Ectodermal cell (in vitro differentiated cells): ENCODE results near the gene CHST2.
A peak's percentile ranks its signal among the peaks of the same experiment; 100 is the strongest.

Experiments
- H3K27ac ChIP-seq: 2 replicates; pipeline ENCODE4 v1.7.0; 2013; ENCODE audit warnings: mild to moderate bottlenecking, low read depth, low read length; ENCODE audit not compliant: insufficient read depth, poor library complexity, severe bottlenecking
- H3K27me3 ChIP-seq: 2 replicates; pipeline ENCODE4 v1.7.0; 2013; ENCODE audit warnings: mild to moderate bottlenecking, low read length; ENCODE audit not compliant: insufficient read depth, control insufficient read depth, poor library complexity, severe bottlenecking
- H3K36me3 ChIP-seq: one replicate; pipeline ENCODE4 v1.7.0; 2013; ENCODE audit warnings: low read length; ENCODE audit not compliant: control insufficient read depth, insufficient read depth
- H3K4me1 ChIP-seq: one replicate; pipeline ENCODE4 v1.7.0; 2013; ENCODE audit warnings: low read length; ENCODE audit not compliant: control insufficient read depth, insufficient read depth
- H3K4me3 ChIP-seq: 2 replicates; pipeline ENCODE4 v1.7.0; 2013; ENCODE audit warnings: low read depth, low read length, control low read depth; ENCODE audit not compliant: insufficient read depth
- H3K9me3 ChIP-seq: 2 replicates; pipeline ENCODE4 v1.7.0; 2013; ENCODE audit warnings: mild to moderate bottlenecking, low read length, moderate library complexity; ENCODE audit not compliant: control insufficient read depth
- WGBS, 2 experiments: methylation state at CpG; one replicate each; pipeline ENCODE4 v1.1.7; 2013; ENCODE audit warnings: missing lambda C conversion rate in 2 of 2; 5-methylcytosine and 5-hydroxymethylcytosine counted together

The CHST2 gene

GRCh38 chr3:143119974-143120715 lies 574 bp downstream of the CHST2 start:
- Histone ChIP-seq H3K27ac (no peak overlapping the region), H3K27me3 (peaks cover 42% of the 10 kb centered on the region), H3K4me1 (peaks cover 4% of the 10 kb centered on the region), H3K9me3 (no peaks in the 10 kb centered on the region), H3K4me3 (peak overlapping the region; percentile 86), H3K36me3 (no peaks in the 10 kb centered on the region)
- 0% methylated on average over 85 of the region's 85 CpGs for WGBS, 2 experiments

- Histone ChIP-seq H3K27me3 (peaks cover 42% of the 10 kb centered on the region), H3K36me3 (no peaks in the 10 kb centered on the region), H3K27ac (no peak overlapping the region), H3K4me1 (peaks cover 4% of the 10 kb centered on the region), H3K9me3 (no peaks in the 10 kb centered on the region), H3K4me3 (peak overlapping the region; percentile 86)
- WGBS, 2 experiments = 1% methylated on average over 60 of the region's 60 CpGs
Measured at GRCh38 chr3:143120716-143121240, 1.2 kb downstream of the CHST2 start.

- Histone ChIP-seq H3K4me3 (peak overlapping the region; percentile 86), H3K4me1 (peaks cover 4% of the 10 kb centered on the region), H3K36me3 (no peaks in the 10 kb centered on the region), H3K27ac (no peak overlapping the region), H3K9me3 (no peaks in the 10 kb centered on the region), H3K27me3 (peaks cover 42% of the 10 kb centered on the region)
- 64 to 65% methylated on average over 79 of the region's 79 CpGs for WGBS, 2 experiments
Measured at GRCh38 chr3:143121241-143122088, 1.9 kb downstream of the CHST2 start.

GRCh38 chr3:143122089-143122430 lies 2.5 kb downstream of the CHST2 start:
- Histone ChIP-seq H3K27me3 (peaks cover 42% of the 10 kb centered on the region), H3K27ac (no peak overlapping the region), H3K36me3 (no peaks in the 10 kb centered on the region), H3K4me1 (peaks cover 4% of the 10 kb centered on the region), H3K4me3 (no peak overlapping the region), H3K9me3 (no peaks in the 10 kb centered on the region)
- WGBS, 2 experiments = 94 to 98% methylated on average over 16 of the region's 16 CpGs

GRCh38 chr3:143122608-143123352 lies 3.2 kb downstream of the CHST2 start:
- Histone ChIP-seq H3K9me3 (no peaks in the 10 kb centered on the region), H3K4me1 (peaks cover 4% of the 10 kb centered on the region), H3K27ac (no peak overlapping the region), H3K27me3 (peaks cover 35% of the 10 kb centered on the region), H3K4me3 (no peak overlapping the region), H3K36me3 (no peaks in the 10 kb centered on the region)
- WGBS, 2 experiments = 87 to 95% methylated on average over 4 of the region's 4 CpGs

GRCh38 chr3:143123353-143123984 lies 3.9 kb downstream of the CHST2 start:
- no peak overlapping the region for H3K27ac ChIP-seq
- peaks cover 28% of the 10 kb centered on the region for H3K27me3 ChIP-seq
- H3K36me3 ChIP-seq = no peaks in the 10 kb centered on the region
- H3K4me3 ChIP-seq = no peak overlapping the region
- peaks cover 3% of the 10 kb centered on the region for H3K4me1 ChIP-seq
- WGBS, 2 experiments = 92 to 93% methylated on average over 7 of the region's 7 CpGs
- no peaks in the 10 kb centered on the region for H3K9me3 ChIP-seq

GRCh38 chr3:143124601-143125520 lies 5.3 kb downstream of the CHST2 start:
- 85 to 86% methylated on average over 9 of the region's 9 CpGs for WGBS, 2 experiments

GRCh38 chr3:143127801-143128200 lies 8.2 kb downstream of the CHST2 start:
- H3K27me3 ChIP-seq = no peaks in the 10 kb centered on the region
- 92 to 97% methylated on average over 3 of the region's 3 CpGs for WGBS, 2 experiments
- H3K4me1 ChIP-seq = no peaks in the 10 kb centered on the region
- H3K4me3 ChIP-seq = no peak overlapping the region
- H3K27ac ChIP-seq = no peak overlapping the region
- H3K36me3 ChIP-seq = no peaks in the 10 kb centered on the region
- no peaks in the 10 kb centered on the region for H3K9me3 ChIP-seq

More at GRCh38 chr3:143124601-143125520, 5.3 kb downstream of the CHST2 start:
- no peaks in the 10 kb centered on the region for H3K4me1 ChIP-seq
- no peak overlapping the region for H3K4me3 ChIP-seq
- no peaks in the 10 kb centered on the region for H3K36me3 ChIP-seq
- no peak overlapping the region for H3K27ac ChIP-seq
- peaks cover 20% of the 10 kb centered on the region for H3K27me3 ChIP-seq
- H3K9me3 ChIP-seq = no peaks in the 10 kb centered on the region
